GM12878 (cell line): Measurements from ENCODE around the gene ATP2A2. TPM values are rescaled to one million over a fixed set of nuclear protein-coding genes. Genes with fewer than 3 reads are reported as not detected.

Source experiments
- ATAC-seq: fragments of 200-7000 bp; cut with Tn5 transposase; 3 replicates; pipeline ENCODE4 v1.9.1; 2020; ENCODE audit warnings: mild to moderate bottlenecking, moderate library complexity
- BruUV-seq: library from RNA; stranded (reverse); fragments of 400-500 nt; replicated peaks from 2 replicates; lab custom pipeline; 2021; lab: Mats Ljungman, UMichigan
- CTCF ChIA-PET: fragments of 300-600 bp; sonication (Branson Sonifier 250); formaldehyde crosslinking; extraction: SDS; loops from one replicate; lab custom pipeline; 2021; ENCODE audit warnings: inconsistent platforms; lab: Yijun Ruan, JAX
- POLR2A ChIA-PET: fragments of 350-600 bp; formaldehyde crosslinking; extraction: SDS; loops from one replicate; lab custom pipeline; 2021; ENCODE audit warnings: inconsistent platforms; lab: Charles Lee
- RAD21 ChIA-PET: fragments of 300-600 bp; sonication (Branson Sonifier 250); formaldehyde crosslinking; loops from one replicate; lab custom pipeline; 2023; ENCODE audit warnings: antibody characterized with exemption; ENCODE audit not compliant: unreplicated experiment; lab: Charles Lee
- SMC1A ChIA-PET: fragments of 300-600 bp; sonication (Branson Sonifier 250); formaldehyde crosslinking; loops from one replicate; lab custom pipeline; 2023; ENCODE audit not compliant: unreplicated experiment, uncharacterized antibody; lab: Charles Lee
- DNase-seq: peaks from one replicate; pipeline ENCODE4 v3.0.0-alpha.2; 2011; ENCODE audit warnings: low read depth, low spot score
- FAIRE-seq: peaks from 3 replicates; lab custom pipeline; 2011; peaks lifted over from hg19 to GRCh38; lab: Jason Lieb, UNC
- H2AFZ ChIP-seq: 2 replicates; pipeline ENCODE4 v1.6.0; 2011; ENCODE audit warnings: low read depth, low read length, control low read depth; ENCODE audit not compliant: control insufficient read depth
- H3K27ac ChIP-seq: 2 replicates; pipeline ENCODE4 v1.5.1; 2011; ENCODE audit warnings: control low read depth; ENCODE audit not compliant: control insufficient read depth, insufficient read depth
- H3K27me3 ChIP-seq, 2 experiments: replicated peaks in 1 of 2; 2 replicates each; pipeline versions ENCODE4 v1.6.0 to v1.6.1; 2011; ENCODE audit warnings: low read length in 1 of 2; ENCODE audit not compliant: control insufficient read depth in 2 of 2, insufficient read depth in 2 of 2
- H3K36me3 ChIP-seq, 2 experiments: 2 replicates each; pipeline ENCODE4 v1.5.1; 2011; ENCODE audit warnings: low read length in 1 of 2; ENCODE audit not compliant: control insufficient read depth in 2 of 2, insufficient read depth in 2 of 2
- H3K4me1 ChIP-seq: 2 replicates; pipeline ENCODE4 v1.6.1; 2011; ENCODE audit warnings: mild to moderate bottlenecking, low read length, moderate library complexity, mixed read lengths; ENCODE audit not compliant: control insufficient read depth, insufficient read depth
- H3K4me2 ChIP-seq: 2 replicates; pipeline ENCODE4 v1.6.0; 2011; ENCODE audit warnings: control low read depth; ENCODE audit not compliant: control insufficient read depth, insufficient read depth
- H3K4me3 ChIP-seq: fragments of 200-600 bp; sonication (generic); 2 replicates; pipeline ENCODE4 v1.5.1; 2016
- H3K79me2 ChIP-seq: 2 replicates; pipeline ENCODE4 v1.6.0; 2011; ENCODE audit warnings: low read length; ENCODE audit not compliant: control insufficient read depth, insufficient read depth
- H3K9ac ChIP-seq: 2 replicates; pipeline ENCODE4 v1.8.0; 2011; ENCODE audit warnings: low read length, control low read depth, mixed read lengths; ENCODE audit not compliant: control insufficient read depth, insufficient read depth
- H3K9me3 ChIP-seq: replicated peaks from 3 replicates; pipeline ENCODE4 v1.5.1; 2011; ENCODE audit warnings: mild to moderate bottlenecking, low read length; ENCODE audit not compliant: control insufficient read depth, insufficient read depth
- H4K20me1 ChIP-seq: 2 replicates; pipeline ENCODE4 v1.6.0; 2011; ENCODE audit not compliant: control insufficient read depth, insufficient read depth
- ATF2 ChIP-seq: IDR thresholded peaks from 2 replicates; pipeline ENCODE4 v1.6.1; 2012; ENCODE audit warnings: low read length, inconsistent platforms
- E4F1 ChIP-seq: fragments of 450-650 bp; IDR thresholded peaks from 2 replicates; pipeline ENCODE4 v1.6.1; 2018; ENCODE audit warnings: borderline replicate concordance, mild to moderate bottlenecking; ENCODE audit not compliant: partially characterized antibody
- HDAC2 ChIP-seq: fragments of 200-600 bp; sonication (generic); IDR thresholded peaks from 2 replicates; pipeline ENCODE4 v1.6.1; 2017
- HDGF ChIP-seq: fragments of 450-650 bp; IDR thresholded peaks from 2 replicates; pipeline ENCODE4 v1.6.1; 2016; ENCODE audit warnings: antibody characterized with exemption
- MXI1 ChIP-seq: fragments of 150-350 bp; IDR thresholded peaks from 2 replicates; pipeline ENCODE4 v1.6.1; 2011; ENCODE audit warnings: low read depth, mild to moderate bottlenecking, inconsistent platforms, low read length, improper control_type of control experiment
- NFXL1 ChIP-seq: fragments of 450-650 bp; IDR thresholded peaks from 2 replicates; pipeline ENCODE4 v1.6.1; 2017; ENCODE audit warnings: antibody characterized with exemption, mild to moderate bottlenecking, borderline replicate concordance
- NFYB ChIP-seq: IDR thresholded peaks from 2 replicates; pipeline ENCODE4 v1.6.1; 2011; ENCODE audit warnings: low read depth, mild to moderate bottlenecking, low read length, improper control_type of control experiment, moderate library complexity; ENCODE audit not compliant: insufficient read depth
- NR2C1 ChIP-seq: fragments of 450-650 bp; IDR thresholded peaks from 2 replicates; pipeline ENCODE4 v1.6.1; 2017; ENCODE audit warnings: antibody characterized with exemption, mild to moderate bottlenecking, moderate library complexity
- RUNX3 ChIP-seq: IDR thresholded peaks from 2 replicates; pipeline ENCODE4 v1.6.1; 2012; ENCODE audit warnings: low read length, inconsistent platforms
- SMC3 ChIP-seq: IDR thresholded peaks from 2 replicates; pipeline ENCODE4 v1.6.1; 2011; ENCODE audit warnings: low read length, improper control_type of control experiment, borderline replicate concordance
- STAT1 ChIP-seq: fragments of 450-650 bp; conservative IDR thresholded peaks from 2 replicates; pipeline ENCODE4 v1.6.1; 2014; ENCODE audit warnings: antibody characterized with exemption, mild to moderate bottlenecking
- TARDBP ChIP-seq: IDR thresholded peaks from 2 replicates; pipeline ENCODE4 v1.6.1; 2016; ENCODE audit warnings: borderline replicate concordance
- TBL1XR1 ChIP-seq: IDR thresholded peaks from 2 replicates; pipeline ENCODE4 v1.6.1; 2012; ENCODE audit warnings: low read depth, low read length, improper control_type of control experiment
- ZBTB11 ChIP-seq: fragments of 450-650 bp; formaldehyde crosslinking; IDR thresholded peaks from 2 replicates; pipeline ENCODE4 v1.5.0; 2022; ENCODE audit warnings: mild to moderate bottlenecking, missing genetic modification characterization
- ZNF217 ChIP-seq: fragments of 450-650 bp; IDR thresholded peaks from 2 replicates; pipeline ENCODE4 v1.6.1; 2017; ENCODE audit warnings: antibody characterized with exemption, mild to moderate bottlenecking
- WGBS: methylation state at CpG from one replicate; pipeline ENCODE4 v1.1.6; 2016; ENCODE audit warnings: low lambda C conversion rate; ENCODE audit not compliant: insufficient replicate concordance, insufficient coverage; ENCODE audit errors: missing lambda C conversion rate; 5-methylcytosine and 5-hydroxymethylcytosine counted together
- in situ Hi-C: fragments of 300-500 bp; cut with MboI; formaldehyde crosslinking; loops from 9 replicates; pipeline ENCODE4 v1.14.3; 2018; ENCODE audit warnings: mixed read lengths
- intact Hi-C: fragments of 100-400 bp; cut with micrococcal nuclease; formaldehyde crosslinking; loops from one replicate; pipeline ENCODE4 v1.14.2; 2022; ENCODE audit not compliant: unreplicated experiment
- polyA plus RNA-seq, 11 experiments: library from polyadenylated mRNA; depleted of rRNA in 4 of 11; unstranded in 6 of 11; stranded (reverse) in 5 of 11; fragments of >200 nt; fragmentation: Nextera tagmentation in 4 of 11; fragmentation: Illumina TruSeq in 1 of 11; extraction: Ambion mirVana in 4 of 11; extraction: Trizol in 1 of 11; gene quantifications; 1 replicate in 1 of 11; 2 replicates in 10 of 11; pipeline versions ENCODE4 v1.2.1 to v1.2.3, GENCODE V29; 2011 to 2016; ENCODE audit warnings: inconsistent platforms in 2 of 11, missing spikeins in 2 of 11, low read depth in 1 of 11
- total RNA-seq, 4 experiments: library from RNA; depleted of rRNA in 3 of 4; stranded (reverse); fragments of >200 nt in 3 of 4; fragmentation: Illumina TruSeq in 1 of 4; extraction: Trizol in 1 of 4; gene quantifications; 2 replicates each; pipeline versions ENCODE4 v1.2.1 to v1.2.3, GENCODE V29; 2013 to 2021

Gene ATP2A2
- total and polyA plus RNA-seq, 10 of the 15 experiments (the other 5 are each of a cell fraction or from before 2014, with no cell fraction given) = 3.7 to 133 (median 34.4) TPM

- CTCF ChIA-PET = no interaction called here
- under 1% methylated on average over 40 of the region's 82 CpGs for WGBS
- RAD21 ChIA-PET = interaction anchor here (0.7 to 1.2 kb wide), 2 partner anchors 57 to 149 kb away, joined by 3 read pairs; no protein-coding TSS in a partner anchor
- Histone ChIP-seq H2AFZ (peak overlapping the region; percentile 56), H3K27me3 (no peaks in the 10 kb centered on the region), H3K36me3 (peaks cover 0 to 7% of the 10 kb centered on the region in 2 experiments; a peak in 1 of 4 replicates), H3K9me3 (no peaks in the 10 kb centered on the region; the same call in 2 of the 3 replicates), H3K4me1 (no peaks in the 10 kb centered on the region; the same call in 1 of the 2 replicates), H3K9ac (peak overlapping the region; percentile 89), H4K20me1 (no peaks in the 10 kb centered on the region), H3K27ac (peak overlapping the region; percentile 93), H3K4me2 (peak overlapping the region; percentile 96), H3K79me2 (peaks cover 57% of the 10 kb centered on the region), H3K4me3 (peak overlapping the region; percentile 84)
- no peak for FAIRE-seq
- intact Hi-C loops = loop anchor here (2.0 kb wide), 1 partner anchor 279 kb away; no protein-coding TSS in a partner anchor
- POLR2A ChIA-PET = interaction anchor here (0.5 to 1.5 kb wide), 4 partner anchors 14 to 1728 kb away, joined by 3 to 5 read pairs (median 4); partner anchors contain the start of gene IFT81
- no peak for DNase-seq
- peak; percentile 61 for ATAC-seq
- BruUV-seq = no TSS peak
- SMC1A ChIA-PET = interaction anchor here (1.0 to 1.4 kb wide), 2 partner anchors 150 to 180 kb away, joined by 3 to 5 read pairs; no protein-coding TSS in a partner anchor
- in situ Hi-C loops = no loop called here
- TF ChIP-seq HDAC2 (no peak), MXI1 (peak; percentile 69), NR2C1 (no peak), SMC3 (no peak), TARDBP (no peak), NFXL1 (no peak), STAT1 (no peak), ZNF217 (no peak), ZBTB11 (no peak), RUNX3 (peak; percentile 9; the same call in 1 of the 2 replicates), HDGF (no peak), TBL1XR1 (no peak), NFYB (no peak), ATF2 (no peak), E4F1 (no peak)
These were observed 677 bp downstream of the ATP2A2 start for GRCh38 chr12:110281549-110282299.
